HCT116 (cell line): ENCODE data around the gene CPN2. TPM values are rescaled to one million over a fixed set of nuclear protein-coding genes. Genes with fewer than 3 reads are reported as not detected.

Experiments used
- ATAC-seq: fragments of 200-7000 bp; cut with Tn5 transposase; 2 replicates; pipeline ENCODE4 v1.9.1; 2020; ENCODE audit warnings: mild to moderate bottlenecking, moderate library complexity
- BruUV-seq: library from RNA; stranded (reverse); fragments of 400-500 nt; replicated peaks from 2 replicates; lab custom pipeline; 2021; lab: Mats Ljungman, UMichigan
- CTCF ChIA-PET: fragments of 300-600 bp; sonication (Branson Sonifier 250); formaldehyde crosslinking; loops from one replicate; lab custom pipeline; 2021; ENCODE audit warnings: antibody characterized with exemption; lab: Charles Lee
- POLR2A ChIA-PET: fragments of 300-600, 350-600 bp; sonication (Branson Sonifier 250); formaldehyde crosslinking; loops from one replicate; lab custom pipeline; 2021; ENCODE audit warnings: antibody characterized with exemption; lab: Charles Lee
- RAD21 ChIA-PET, 2 experiments: fragments of 300-600 bp; sonication (Branson Sonifier 250); formaldehyde crosslinking; loops; one replicate each; lab custom pipeline; 2023; ENCODE audit warnings: low total read pairs in 2 of 2; ENCODE audit not compliant: uncharacterized antibody in 2 of 2, unreplicated experiment in 2 of 2, low non-redundant PET in 1 of 2; lab: Charles Lee
- DNase-seq: peaks from one replicate; pipeline ENCODE4 v3.0.0-alpha.2; 2010; ENCODE audit warnings: low read depth, low spot score
- H2AFZ ChIP-seq: fragments of 200-600 bp; shearing (Covaris generic), sonication (generic); 2 replicates; pipeline ENCODE4 v1.6.1; 2017; ENCODE audit warnings: low read depth, mixed run types, mixed read lengths, antibody characterized with exemption, low read length; ENCODE audit not compliant: poor library complexity, severe bottlenecking
- H3K27ac ChIP-seq: 2 replicates; pipeline ENCODE4 v1.5.1; 2012; ENCODE audit warnings: low read depth, low read length
- H3K27me3 ChIP-seq: fragments of 200-600 bp; sonication (generic); 2 replicates; pipeline ENCODE4 v1.6.1; 2016; ENCODE audit warnings: mixed run types, low read length, mixed read lengths; ENCODE audit not compliant: insufficient read depth
- H3K36me3 ChIP-seq, 2 experiments: fragments of 200-500 bp in 1 of 2; fragments of 200-600 bp in 1 of 2; sonication (Bioruptor generic) in 1 of 2; sonication (generic) in 1 of 2; 2 replicates each; pipeline versions ENCODE4 v1.5.1 to v1.6.1; 2014 to 2016; ENCODE audit warnings: low read length in 2 of 2, inconsistent platforms in 1 of 2, mixed read lengths in 1 of 2, mixed run types in 1 of 2; ENCODE audit not compliant: insufficient read depth in 2 of 2, control insufficient read depth in 1 of 2
- H3K4me1 ChIP-seq, 2 experiments: fragments of 200-600 bp in 1 of 2; sonication (generic) in 1 of 2; 2 replicates each; pipeline versions ENCODE4 v1.5.1 to v1.6.1; 2012 to 2017; ENCODE audit warnings: low read length in 2 of 2, inconsistent platforms in 1 of 2, mild to moderate bottlenecking in 1 of 2, mixed read lengths in 1 of 2, mixed run types in 1 of 2, moderate library complexity in 1 of 2; ENCODE audit not compliant: insufficient read depth in 2 of 2, control insufficient read depth in 1 of 2
- H3K4me2 ChIP-seq: fragments of 200-600 bp; sonication (generic); 2 replicates; pipeline ENCODE4 v1.6.1; 2017; ENCODE audit warnings: mixed run types, low read length, mixed read lengths
- H3K4me3 ChIP-seq, 2 experiments: fragments of 200-600 bp in 1 of 2; sonication (generic) in 1 of 2; replicated peaks in 1 of 2; 2 replicates each; pipeline ENCODE4 v1.5.1; 2011 to 2016; ENCODE audit warnings: low read length in 2 of 2, control low read depth in 1 of 2, low read depth in 1 of 2, mild to moderate bottlenecking in 1 of 2, mixed read lengths in 1 of 2, mixed run types in 1 of 2
- H3K79me2 ChIP-seq: fragments of 200-600 bp; sonication (generic); 2 replicates; pipeline ENCODE4 v1.6.1; 2017; ENCODE audit warnings: mild to moderate bottlenecking, mixed run types, low read length, moderate library complexity, mixed read lengths; ENCODE audit not compliant: insufficient read depth
- H3K9ac ChIP-seq: fragments of 200-600 bp; sonication (generic); 2 replicates; pipeline ENCODE4 v1.6.1; 2016; ENCODE audit warnings: low read length, mixed read lengths
- H3K9me2 ChIP-seq: fragments of 200-600 bp; sonication (generic), shearing (Covaris generic); 2 replicates; pipeline ENCODE4 v1.6.1; 2017; ENCODE audit warnings: mixed run types, mild to moderate bottlenecking, moderate library complexity; ENCODE audit not compliant: insufficient read depth
- H3K9me3 ChIP-seq, 2 experiments: fragments of 200-500 bp in 1 of 2; fragments of 200-600 bp in 1 of 2; sonication (Bioruptor generic) in 1 of 2; sonication (generic) in 1 of 2; 2 replicates each; pipeline ENCODE4 v1.6.1; 2014 to 2017; ENCODE audit warnings: low read length in 2 of 2, mixed read lengths in 2 of 2, inconsistent platforms in 1 of 2, low read depth in 1 of 2, mild to moderate bottlenecking in 1 of 2, mixed run types in 1 of 2, moderate library complexity in 1 of 2; ENCODE audit not compliant: control insufficient read depth in 1 of 2, insufficient read depth in 1 of 2
- H4K20me1 ChIP-seq: fragments of 200-600 bp; sonication (generic), shearing (Covaris generic); 2 replicates; pipeline ENCODE4 v1.6.1; 2017; ENCODE audit warnings: mixed run types, mild to moderate bottlenecking, moderate library complexity; ENCODE audit not compliant: insufficient read depth
- CEBPB ChIP-seq: IDR thresholded peaks from 2 replicates; pipeline ENCODE4 v1.6.1; 2012; ENCODE audit warnings: low read depth
- ELF1 ChIP-seq: IDR thresholded peaks from 2 replicates; pipeline ENCODE4 v1.6.1; 2012; ENCODE audit warnings: low read depth, borderline replicate concordance
- EZH2 ChIP-seq: fragments of 200-600 bp; sonication (generic); IDR thresholded peaks from 2 replicates; pipeline ENCODE4 v1.6.1; 2017; ENCODE audit warnings: antibody characterized with exemption, mixed run types
- EZH2phosphoT487 ChIP-seq: fragments of 200-600 bp; IDR thresholded peaks from 2 replicates; pipeline ENCODE4 v1.6.1; 2018; ENCODE audit warnings: antibody characterized with exemption, borderline replicate concordance
- FOSL1 ChIP-seq: IDR thresholded peaks from 2 replicates; pipeline ENCODE4 v1.6.1; 2012; ENCODE audit warnings: low read depth
- POLR2A ChIP-seq: IDR thresholded peaks from 2 replicates; pipeline ENCODE4 v1.7.0; 2011; ENCODE audit warnings: borderline replicate concordance; ENCODE audit not compliant: insufficient read depth, insufficient read length; ENCODE audit errors: extremely low read depth
- REST ChIP-seq: IDR thresholded peaks from 2 replicates; pipeline ENCODE4 v1.6.1; 2012; ENCODE audit warnings: low read depth
- SP1 ChIP-seq: IDR thresholded peaks from 2 replicates; pipeline ENCODE4 v1.6.1; 2012; ENCODE audit warnings: low read depth
- ZNF274 ChIP-seq: fragments of 200-500 bp; sonication (Bioruptor generic); IDR thresholded peaks from 2 replicates; pipeline ENCODE4 v1.6.1; 2014; ENCODE audit warnings: mild to moderate bottlenecking, low read depth, low read length, inconsistent platforms
- intact Hi-C: fragments of 100-400 bp; cut with micrococcal nuclease; formaldehyde crosslinking; loops from 2 replicates; pipeline ENCODE4 v1.10.0; 2022
- total RNA-seq: library from RNA; stranded (reverse); gene quantifications from one replicate; pipeline ENCODE4 v1.2.1, GENCODE V29; 2021; ENCODE audit not compliant: unreplicated experiment

Gene CPN2
- total RNA-seq, 1 experiment from 2014 or later, result not detected

- no peak for DNase-seq
- CTCF ChIA-PET, result no interaction called here
- no TSS peak for BruUV-seq
These were observed 22.8 kb upstream of the CPN2 start for GRCh38 chr3:194373899-194374298.

More at GRCh38 chr3:194373899-194374298, 22.8 kb upstream of the CPN2 start:
- H3K9me3 ChIP-seq, result no peaks in the 10 kb centered on the region
- ChIA-PET POLR2A (no interaction called here), RAD21 (no interaction called here)
- H3K79me2 ChIP-seq, result no peaks in the 10 kb centered on the region
- H3K4me2 ChIP-seq, result no peak overlapping the region
- H3K4me3 ChIP-seq, result no peak overlapping the region
- H3K27ac ChIP-seq, result no peak overlapping the region
- TF ChIP-seq REST (no peak), EZH2 (no peak), SP1 (no peak), FOSL1 (no peak), ZNF274 (no peak), POLR2A (no peak), CEBPB (no peak), ELF1 (no peak), EZH2phosphoT487 (no peak)
- peaks cover 4% of the 10 kb centered on the region; the same call in 1 of the 2 replicates for H3K27me3 ChIP-seq
- no peaks in the 10 kb centered on the region for H3K9me2 ChIP-seq
- peaks cover 0 to 8% of the 10 kb centered on the region in 2 experiments; a peak in 1 of 4 replicates for H3K4me1 ChIP-seq
- no peak overlapping the region for H3K9ac ChIP-seq
- intact Hi-C loops, result no loop called here
- no peak overlapping the region for H2AFZ ChIP-seq
- H4K20me1 ChIP-seq, result no peaks in the 10 kb centered on the region
- no peaks in the 10 kb centered on the region for H3K36me3 ChIP-seq
- ATAC-seq, result no peak
